Stimulated activated CD8-positive, alpha-beta memory T cell treated with anti-CD3 and anti-CD28 coated beads, Interleukin-15, amount 100 ng/mL, for 4 hours (primary cell): Measurements from ENCODE around the gene RUNX2.

Experiments
- DNase-seq, 2 donors: peaks; one replicate each; pipeline ENCODE4 v3.0.0-alpha.2; 2020; ENCODE audit warnings: low read depth in 2 of 2

RUNX2 gene

GRCh38 chr6:45587229-45588060 is 259.3 kb downstream of the RUNX2 start:
- DNase-seq = no peak

GRCh38 chr6:45589367-45589766 is 261.2 kb downstream of the RUNX2 start:
- no peak for DNase-seq

GRCh38 chr6:45590226-45590625 is 262.1 kb downstream of the RUNX2 start:
- DNase-seq = no peak

GRCh38 chr6:45590696-45591184 is 262.6 kb downstream of the RUNX2 start:
- DNase-seq = no peak

GRCh38 chr6:45591306-45591705 is 263.2 kb downstream of the RUNX2 start:
- DNase-seq = no peak

- no peak for DNase-seq
Observed at GRCh38 chr6:45591890-45592289, 263.8 kb downstream of the RUNX2 start.

GRCh38 chr6:45592991-45593390 is 264.9 kb downstream of the RUNX2 start:
- no peak for DNase-seq

GRCh38 chr6:45595010-45595851 is 267.1 kb downstream of the RUNX2 start:
- DNase-seq = no peak

GRCh38 chr6:45597424-45597823 is 269.3 kb downstream of the RUNX2 start:
- no peak for DNase-seq

GRCh38 chr6:45599053-45599452 is 270.9 kb downstream of the RUNX2 start:
- DNase-seq = no peak

GRCh38 chr6:45605971-45606370 is 277.8 kb downstream of the RUNX2 start:
- DNase-seq = no peak

- DNase-seq = no peak
Observed at GRCh38 chr6:45606831-45607400, 278.8 kb downstream of the RUNX2 start.

GRCh38 chr6:45607798-45608197 is 279.7 kb downstream of the RUNX2 start:
- no peak for DNase-seq

GRCh38 chr6:45608252-45608913 is 280.3 kb downstream of the RUNX2 start:
- no peak for DNase-seq

- DNase-seq = no peak
Observed at GRCh38 chr6:45609141-45609638, 281.1 kb downstream of the RUNX2 start.

GRCh38 chr6:45610374-45610773 is 282.2 kb downstream of the RUNX2 start:
- DNase-seq = no peak

- no peak for DNase-seq
Observed at GRCh38 chr6:45610832-45611231, 282.7 kb downstream of the RUNX2 start.

GRCh38 chr6:45611491-45611890 is 283.4 kb downstream of the RUNX2 start:
- no peak for DNase-seq

GRCh38 chr6:45613656-45614055 is 285.5 kb downstream of the RUNX2 start:
- no peak for DNase-seq

GRCh38 chr6:45614488-45615285 is 286.6 kb downstream of the RUNX2 start:
- DNase-seq = no peak

- DNase-seq = no peak
Observed at GRCh38 chr6:45616209-45616608, 288.1 kb downstream of the RUNX2 start.
